Omental fat pad (tissue), 4 donors: Measurements from ENCODE around the gene FANCE. TPM values are rescaled to one million over a fixed set of nuclear protein-coding genes. Genes with fewer than 3 reads are reported as not detected.
"Not testable (repeated sequence)": the region's sequence is repeated elsewhere in the genome, so short reads cannot be mapped to it uniquely, and the experiment has no call there.

Experiments
- ATAC-seq: fragments of 150-250 bp; one replicate; pipeline ENCODE4 v1.9.1; 2016; ENCODE audit warnings: mild to moderate bottlenecking, moderate library complexity; ENCODE audit not compliant: low FRiP score
- DNase-seq: peaks from one replicate; pipeline ENCODE4 v3.0.0-alpha.2; 2019; ENCODE audit warnings: low spot score
- CTCF ChIP-seq, 3 donors: fragments of 450-650 bp; IDR thresholded peaks; one replicate each; pipeline ENCODE4 v1.5.1; 2016 to 2017; ENCODE audit warnings: antibody characterized with exemption in 3 of 3, mild to moderate bottlenecking in 3 of 3, moderate library complexity in 2 of 3
- small RNA-seq: library from RNA; depleted of rRNA; stranded (forward); fragments of <200 nt; gene quantifications from one replicate; pipeline ENCODE3, GENCODE V24; 2016
- total RNA-seq, 4 donors: library from RNA; depleted of rRNA; stranded (reverse); fragments of >200 nt; gene quantifications; one replicate each; pipeline ENCODE4 v1.1.0, GENCODE V29; 2016

The FANCE gene
- total RNA-seq, 4 donors from 2014 or later = 1.9 to 9.6 (median 5.4) TPM

DNA sequence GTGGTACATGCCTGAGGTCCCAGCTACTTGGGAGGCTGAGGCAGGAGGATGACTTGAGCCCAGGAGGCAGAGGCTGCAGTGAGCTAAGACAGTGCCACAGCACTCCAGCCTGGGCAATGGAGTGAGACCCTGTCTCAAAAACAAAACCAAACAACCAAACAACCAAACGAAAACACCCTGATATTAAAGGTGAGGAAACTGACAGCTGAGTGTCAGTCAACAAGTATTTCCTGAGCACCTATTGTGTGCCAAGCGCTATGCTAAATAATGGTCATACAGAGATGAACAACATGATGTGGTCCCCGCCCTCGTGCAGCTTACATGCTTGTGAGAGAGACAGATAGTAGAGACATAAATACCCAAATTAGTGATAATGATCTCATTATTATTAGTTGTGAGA is 62.4 kb downstream of the FANCE start:
- ATAC-seq (no peak), DNase-seq (no peak)
- TF ChIP-seq CTCF (IDR thresholded peaks at IDR 0.05) = no peak

DNA sequence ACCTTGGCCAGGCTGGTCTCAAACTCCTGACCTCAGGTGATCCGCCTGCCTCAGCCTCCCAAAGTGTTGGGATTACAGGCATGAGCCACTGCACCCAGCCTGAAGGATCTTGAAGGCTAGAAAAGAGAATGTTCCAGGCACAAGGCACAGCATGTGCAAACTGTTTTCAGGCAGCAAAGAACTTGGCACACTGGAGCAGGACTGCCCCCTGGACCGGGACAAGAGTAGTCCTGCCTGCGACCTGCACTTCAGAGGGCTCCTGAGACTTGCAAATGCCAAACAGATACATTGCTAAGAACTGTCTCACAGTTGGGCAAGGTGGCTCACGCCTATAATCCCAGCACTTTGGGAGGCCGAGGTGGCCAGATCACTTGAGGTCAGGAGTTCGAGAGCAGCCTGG is 63.8 kb downstream of the FANCE start:
- ATAC-seq, DNase-seq: not testable (repeated sequence)

Small RNA genes within 50 kb of the gene (small RNA-seq; reads per million reads assigned to genes)
- gene MIR7111 = not detected

Other genes starting within 250 kb of the FANCE start
- under 1 TPM; 0.06 to 0.47 (median 0.11) TPM for gene SCUBE3, start 238.4 kb upstream of the FANCE start, total RNA-seq
- 10 to 100 TPM; 27.7 to 53.5 (median 33.6) TPM for gene ZNF76, start 192.6 kb upstream of the FANCE start, total RNA-seq
- gene DEF6, start 154.5 kb upstream of the FANCE start, total RNA-seq = 10 to 100 TPM in 2 of 4 donors, 1 to 10 TPM in 2; 6.6 to 17.4 (median 9.3) TPM
- gene PPARD, start 109.8 kb upstream of the FANCE start, total RNA-seq = 10 to 100 TPM in 3 of 4 donors, 1 to 10 TPM in 1; 6.4 to 37.6 (median 14.3) TPM
- 1,000 to 10,000 TPM; 1,059 to 1,562 (median 1,256) TPM for gene RPL10A, start 16.1 kb downstream of the FANCE start, total RNA-seq
- gene TEAD3, start 44.7 kb downstream of the FANCE start, total RNA-seq = 10 to 100 TPM in 3 of 4 donors, 1 to 10 TPM in 1; 8.2 to 16.0 (median 14.2) TPM
- under 1 TPM in 1 of 4 donors, not detected in 3; 0.28 TPM for gene TULP1, start 60.6 kb downstream of the FANCE start, total RNA-seq
- gene FKBP5, start 236.6 kb downstream of the FANCE start, total RNA-seq = 100 to 1,000 TPM; 257 to 722 (median 366) TPM